Neural cell (in vitro differentiated cells): ENCODE measurements around the gene FZD7. TPM values are rescaled to one million over a fixed set of nuclear protein-coding genes. Genes with fewer than 3 reads are reported as not detected.

Source experiments
- H2AFZ ChIP-seq: fragments of 200-600, 300-800 bp; sonication (generic), shearing (Covaris generic); 2 replicates; pipeline ENCODE4 v1.6.0; 2014; ENCODE audit warnings: low read depth, mild to moderate bottlenecking, antibody characterized with exemption, low read length, moderate library complexity
- H3F3A ChIP-seq: fragments of 200-600 bp; shearing (Covaris generic); 2 replicates; pipeline ENCODE4 v1.6.1; 2016; ENCODE audit warnings: mild to moderate bottlenecking, moderate library complexity, mixed read lengths, antibody characterized with exemption, low read length; ENCODE audit not compliant: insufficient read depth, poor library complexity, severe bottlenecking
- H3K27ac ChIP-seq: fragments of 200-600, 300-800 bp; sonication (generic), shearing (Covaris generic); 2 replicates; pipeline ENCODE4 v1.5.1; 2014; ENCODE audit warnings: mild to moderate bottlenecking, low read length, moderate library complexity
- H3K27me3 ChIP-seq: fragments of 300-800, 200-600 bp; sonication (generic), shearing (Covaris generic); 2 replicates; pipeline ENCODE4 v1.6.0; 2014; ENCODE audit warnings: mild to moderate bottlenecking, low read depth, low read length, moderate library complexity; ENCODE audit not compliant: insufficient read depth
- H3K36me3 ChIP-seq: fragments of 300-800, 200-600 bp; sonication (generic), shearing (Covaris generic); 2 replicates; pipeline ENCODE4 v1.5.1; 2014; ENCODE audit warnings: mild to moderate bottlenecking, antibody characterized with exemption, low read length, moderate library complexity; ENCODE audit not compliant: insufficient read depth
- H3K4me2 ChIP-seq: fragments of 300-800, 200-600 bp; sonication (generic), shearing (Covaris generic); 2 replicates; pipeline ENCODE4 v1.6.0; 2014; ENCODE audit warnings: mild to moderate bottlenecking, low read length
- H3K4me3 ChIP-seq: fragments of 300-800, 200-600 bp; sonication (generic), shearing (Covaris generic); 2 replicates; pipeline ENCODE4 v1.5.1; 2014; ENCODE audit warnings: mild to moderate bottlenecking, low read length, moderate library complexity
- H3K79me2 ChIP-seq: fragments of 200-600 bp; shearing (Covaris generic); replicated peaks from 2 replicates; pipeline ENCODE4 v1.6.0; 2014; ENCODE audit warnings: mild to moderate bottlenecking, low read length, moderate library complexity; ENCODE audit not compliant: insufficient read depth
- H3K9ac ChIP-seq: fragments of 300-800, 200-600 bp; sonication (generic), shearing (Covaris generic); 2 replicates; pipeline ENCODE4 v1.6.1; 2016; ENCODE audit warnings: mild to moderate bottlenecking, low read length, mixed read lengths
- H3K9me2 ChIP-seq: fragments of 200-600 bp; shearing (Covaris generic); 2 replicates; pipeline ENCODE4 v1.6.1; 2016; ENCODE audit warnings: mild to moderate bottlenecking, low read length, mixed read lengths; ENCODE audit not compliant: insufficient read depth
- H3K9me3 ChIP-seq: fragments of 200-600, 300-800 bp; sonication (generic), shearing (Covaris generic); 2 replicates; pipeline ENCODE4 v1.6.1; 2016; ENCODE audit warnings: mild to moderate bottlenecking, mixed run types, low read length, moderate library complexity, mixed read lengths
- H4K20me1 ChIP-seq: fragments of 200-600 bp; shearing (Covaris generic); 2 replicates; pipeline ENCODE4 v1.6.1; 2016; ENCODE audit warnings: mild to moderate bottlenecking, mixed run types; ENCODE audit not compliant: insufficient read depth
- CTCF ChIP-seq: fragments of 450-650 bp; IDR thresholded peaks from 2 replicates; pipeline ENCODE4 v1.5.1; 2014; ENCODE audit warnings: antibody characterized with exemption, mild to moderate bottlenecking, moderate library complexity; ENCODE audit not compliant: poor library complexity, severe bottlenecking
- EP300 ChIP-seq: fragments of 450-650 bp; conservative IDR thresholded peaks from 2 replicates; pipeline ENCODE4 v1.6.1; 2014; ENCODE audit warnings: antibody characterized with exemption, mild to moderate bottlenecking, moderate library complexity; ENCODE audit not compliant: poor library complexity, severe bottlenecking
- EZH2 ChIP-seq: fragments of 200-600, 300-800 bp; shearing (Covaris generic), sonication (generic); IDR thresholded peaks from 2 replicates; pipeline ENCODE4 v1.6.1; 2014; ENCODE audit warnings: antibody characterized with exemption, low read length, borderline replicate concordance, mild to moderate bottlenecking; ENCODE audit not compliant: insufficient read depth, poor library complexity, severe bottlenecking
- MXI1 ChIP-seq: fragments of 450-650 bp; conservative IDR thresholded peaks from 2 replicates; pipeline ENCODE4 v1.6.1; 2014; ENCODE audit warnings: antibody characterized with exemption, mild to moderate bottlenecking; ENCODE audit not compliant: poor library complexity, severe bottlenecking
- POLR2AphosphoS5 ChIP-seq: IDR thresholded peaks from 2 replicates; pipeline ENCODE4 v1.6.1; 2012
- RAD21 ChIP-seq: fragments of 450-650 bp; conservative IDR thresholded peaks from 2 replicates; pipeline ENCODE4 v1.6.1; 2014; ENCODE audit warnings: antibody characterized with exemption, mild to moderate bottlenecking, moderate library complexity
- REST ChIP-seq: IDR thresholded peaks from 2 replicates; pipeline ENCODE4 v1.6.1; 2012; ENCODE audit warnings: borderline replicate concordance
- SMC3 ChIP-seq: fragments of 450-650 bp; conservative IDR thresholded peaks from 2 replicates; pipeline ENCODE4 v1.6.1; 2014; ENCODE audit warnings: antibody characterized with exemption, mild to moderate bottlenecking, moderate library complexity; ENCODE audit not compliant: poor library complexity
- TAF1 ChIP-seq: IDR thresholded peaks from 2 replicates; pipeline ENCODE4 v1.6.1; 2012; ENCODE audit warnings: low read depth
- polyA plus RNA-seq: library from polyadenylated mRNA; depleted of rRNA; stranded (reverse); fragments of >200 nt; gene quantifications from 2 replicates; pipeline ENCODE4 v1.2.3, GENCODE V29; 2014

FZD7 gene
- polyA plus RNA-seq, 1 donor from 2014 or later, result 1.8 TPM

- no peaks in the 10 kb centered on the region for H3F3A ChIP-seq
- H3K4me2 ChIP-seq, result no peak overlapping the region
- TF ChIP-seq TAF1 (no peak), RAD21 (no peak), EP300 (no peak), EZH2 (no peak), POLR2AphosphoS5 (no peak), CTCF (no peak), SMC3 (no peak), REST (no peak), MXI1 (no peak)
- no peaks in the 10 kb centered on the region for H3K9me3 ChIP-seq
- H2AFZ ChIP-seq, result no peak overlapping the region
- H3K27ac ChIP-seq, result no peak overlapping the region
- no peaks in the 10 kb centered on the region for H3K27me3 ChIP-seq
- no peaks in the 10 kb centered on the region for H3K9me2 ChIP-seq
- no peaks in the 10 kb centered on the region for H4K20me1 ChIP-seq
- no peak overlapping the region for H3K4me3 ChIP-seq
- no peaks in the 10 kb centered on the region for H3K79me2 ChIP-seq
- no peak overlapping the region for H3K9ac ChIP-seq
- H3K36me3 ChIP-seq, result no peaks in the 10 kb centered on the region
Observed at GRCh38 chr2:202014318-202014717, 19.3 kb upstream of the FZD7 start.

- Histone ChIP-seq H4K20me1 (no peaks in the 10 kb centered on the region), H3K9ac (no peak overlapping the region), H3K27me3 (no peaks in the 10 kb centered on the region), H3K4me3 (peak overlapping the region; percentile 17), H3F3A (no peaks in the 10 kb centered on the region), H2AFZ (no peak overlapping the region), H3K4me2 (no peak overlapping the region), H3K79me2 (no peaks in the 10 kb centered on the region), H3K9me3 (no peaks in the 10 kb centered on the region), H3K27ac (no peak overlapping the region), H3K36me3 (no peaks in the 10 kb centered on the region), H3K9me2 (no peaks in the 10 kb centered on the region)
- TF ChIP-seq POLR2AphosphoS5 (peak; percentile 7), EZH2 (no peak), REST (no peak), MXI1 (no peak)
Observed at GRCh38 chr2:202014759-202015211, 18.9 kb upstream of the FZD7 start.
